Measurements from ENCODE around the gene CASKIN2. TPM values are rescaled to one million over a fixed set of nuclear protein-coding genes. Genes with fewer than 3 reads are reported as not detected.

Gene CASKIN2
- total RNA-seq (2014; rRNA removed; shearing (Covaris generic)): 8.4 and 10.8 TPM in 2 replicates

GRCh38 chr17:75515496-75516254 lies at the start of gene CASKIN2:
Gene CASKIN2, minus strand, starts transcription at chr17:75515537. Its CDS starts 1,733 bp downstream, at chr17:75513804.
- peak; percentile 82 for DNase-seq (ENCODE audit: low spot score)

DNA sequence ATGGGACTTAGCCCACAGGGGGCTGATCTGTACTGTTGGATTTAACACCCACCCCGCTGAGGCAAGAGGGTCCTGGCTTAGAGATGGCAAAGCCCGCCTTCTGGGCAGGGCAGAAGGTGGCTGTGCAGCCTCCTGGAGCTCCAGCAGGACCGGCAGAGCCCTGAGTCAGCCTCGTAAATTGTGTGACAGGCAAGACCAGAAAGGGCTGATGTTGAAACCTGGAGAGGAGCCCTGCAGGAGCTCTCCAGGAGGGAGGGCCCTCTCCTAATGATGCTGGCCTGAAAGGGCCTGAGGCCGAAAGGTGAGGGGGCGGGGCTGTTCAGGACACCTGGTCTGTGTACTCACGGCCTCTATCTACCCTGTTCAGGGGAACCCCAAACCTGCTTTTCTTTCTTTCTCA lies 49.7 kb upstream of the CASKIN2 start:
- peak; percentile 79 for DNase-seq (ENCODE audit: low spot score)

GRCh38 chr17:75564195-75564594 lies 48.9 kb upstream of the CASKIN2 start:
- no peak for DNase-seq (ENCODE audit: low spot score)

- no peak for DNase-seq (ENCODE audit: low spot score)
Measured at GRCh38 chr17:75563063-75563758, 47.9 kb upstream of the CASKIN2 start.

GRCh38 chr17:75561927-75562603 lies 46.7 kb upstream of the CASKIN2 start:
- peak; percentile 64 for DNase-seq (ENCODE audit: low spot score)

DNA sequence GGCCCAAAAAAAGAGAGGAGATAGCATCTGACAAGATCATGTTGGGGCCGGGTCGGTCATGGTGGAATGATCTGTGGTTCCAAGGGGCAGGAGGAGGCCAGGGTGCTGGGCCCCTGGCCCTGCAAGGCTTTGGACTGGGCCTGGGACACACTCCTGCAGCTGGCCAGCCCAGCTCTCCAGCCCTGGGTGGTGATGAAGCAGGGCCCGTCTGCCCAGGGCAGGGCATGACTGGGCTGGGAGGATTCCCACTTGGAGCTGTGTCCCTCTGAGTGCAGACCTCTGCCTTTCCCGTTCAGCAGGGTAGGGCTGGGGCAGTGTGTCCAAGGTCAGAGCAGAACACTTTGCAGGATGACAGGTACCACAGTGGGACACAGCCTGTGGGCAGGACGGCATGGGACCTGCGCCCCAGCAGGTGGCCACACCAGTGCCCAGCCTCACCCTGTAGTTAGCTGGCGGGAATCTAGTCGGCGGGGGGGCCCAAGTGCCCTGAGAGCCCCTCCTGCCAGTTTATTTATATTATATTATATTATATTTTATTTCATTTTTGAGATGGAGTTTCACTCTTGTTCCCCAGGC lies 44.7 kb upstream of the CASKIN2 start:
- DNase-seq (ENCODE audit: low spot score): no peak

DNA sequence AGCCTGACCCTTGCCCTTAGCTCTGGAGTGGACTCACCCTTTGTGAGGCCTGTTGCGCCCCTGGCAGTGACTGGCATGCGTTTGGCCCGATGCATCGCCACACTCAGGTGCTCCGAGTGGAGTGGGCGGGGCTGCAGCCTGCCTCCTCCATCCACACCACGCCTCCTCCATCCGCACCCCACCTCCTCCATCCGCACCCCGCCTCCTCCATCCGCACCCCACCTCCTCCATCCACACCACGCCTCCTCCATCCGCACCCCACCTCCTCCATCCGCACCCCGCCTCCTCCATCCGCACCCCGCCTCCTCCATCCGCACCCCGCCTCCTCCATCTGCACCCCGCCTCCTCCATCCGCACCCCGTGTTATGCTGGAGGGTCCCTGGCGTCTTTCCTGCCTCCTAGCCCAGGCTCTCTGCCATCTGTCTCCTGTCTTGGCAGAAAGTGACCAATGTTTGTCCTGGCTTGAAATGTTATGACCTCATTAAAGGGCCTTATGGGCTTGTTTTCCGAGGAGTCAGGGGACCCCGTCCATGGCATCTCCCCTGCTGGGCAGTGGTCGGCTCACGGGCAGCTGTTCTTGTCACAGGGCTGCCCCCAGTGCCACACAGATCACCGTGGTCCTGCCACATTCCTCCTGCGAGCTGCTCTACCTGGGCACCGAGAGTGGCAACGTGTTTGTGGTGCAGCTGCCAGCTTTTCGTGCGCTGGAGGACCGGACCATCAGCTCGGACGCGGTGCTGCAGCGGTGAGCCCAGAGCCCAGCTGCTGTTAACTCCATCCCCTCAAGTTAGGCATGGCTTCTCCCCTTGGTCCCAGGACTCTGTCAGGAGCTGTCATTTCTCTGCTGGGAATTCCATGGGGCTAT lies 43.6 kb upstream of the CASKIN2 start:
- DNase-seq (ENCODE audit: low spot score): no peak

DNA sequence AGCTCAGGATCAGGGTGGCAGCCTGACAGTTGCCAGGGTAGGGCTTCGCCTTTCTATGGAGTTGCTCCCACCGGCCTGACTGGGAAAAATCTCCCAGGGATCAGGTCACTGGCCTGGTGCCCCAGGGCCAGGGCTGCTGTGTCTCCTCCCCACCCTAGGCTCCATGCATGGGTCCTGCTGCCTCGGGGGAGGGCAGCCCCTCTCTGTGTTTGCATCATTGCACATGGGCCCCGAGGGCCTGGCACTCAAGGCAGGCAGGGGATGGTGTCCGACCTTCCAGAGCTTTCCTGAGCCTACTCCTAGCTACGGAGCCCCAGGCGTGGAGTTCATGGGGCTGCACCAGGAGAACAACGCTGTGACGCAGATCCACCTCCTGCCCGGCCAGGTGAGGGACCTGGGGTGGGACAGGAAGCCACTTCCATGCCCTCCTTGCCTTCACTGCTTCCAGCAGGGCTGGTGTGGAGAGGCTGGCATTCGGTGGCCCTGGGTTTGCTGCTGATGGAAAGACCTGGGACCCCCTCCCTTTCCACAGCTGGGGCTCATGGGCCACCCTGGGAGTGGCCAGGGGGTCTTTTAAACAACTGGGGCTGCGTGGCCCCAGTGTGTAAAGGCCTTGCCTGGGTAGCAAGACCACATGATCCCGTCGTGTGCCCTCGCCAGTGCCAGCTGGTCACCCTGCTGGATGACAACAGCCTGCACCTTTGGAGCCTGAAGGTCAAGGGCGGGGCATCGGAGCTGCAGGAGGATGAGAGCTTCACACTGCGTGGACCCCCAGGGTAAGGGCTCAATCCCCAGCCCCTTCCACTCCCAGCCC lies 42.7 kb upstream of the CASKIN2 start:
- no peak for DNase-seq (ENCODE audit: low spot score)

- peak; percentile 73 for DNase-seq (ENCODE audit: low spot score)
Measured at GRCh38 chr17:75557075-75557851, 41.9 kb upstream of the CASKIN2 start.

DNA sequence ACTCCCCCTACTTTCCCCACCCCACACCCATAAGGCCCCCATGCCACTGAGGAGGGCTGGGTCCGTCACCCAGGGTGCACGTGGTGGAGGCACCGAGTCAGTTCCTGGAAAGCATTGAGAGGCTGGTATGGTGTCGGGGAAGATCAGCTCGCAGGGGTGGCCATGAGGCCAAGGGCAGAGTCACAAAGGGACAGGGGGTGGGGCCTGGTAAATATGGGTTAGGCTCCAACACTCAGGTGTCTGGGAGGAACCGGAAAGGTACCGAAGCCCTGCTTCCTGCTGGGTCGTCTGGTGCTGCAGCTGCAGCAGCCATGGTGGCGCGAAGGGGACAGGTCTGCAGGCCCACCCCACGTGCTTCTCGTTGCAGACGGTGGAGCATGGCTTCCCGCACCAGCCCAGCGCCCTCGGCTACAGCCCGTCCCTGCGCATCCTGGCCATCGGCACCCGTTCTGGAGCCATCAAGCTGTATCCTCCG lies 40.4 kb upstream of the CASKIN2 start:
- no peak for DNase-seq (ENCODE audit: low spot score)

DNA sequence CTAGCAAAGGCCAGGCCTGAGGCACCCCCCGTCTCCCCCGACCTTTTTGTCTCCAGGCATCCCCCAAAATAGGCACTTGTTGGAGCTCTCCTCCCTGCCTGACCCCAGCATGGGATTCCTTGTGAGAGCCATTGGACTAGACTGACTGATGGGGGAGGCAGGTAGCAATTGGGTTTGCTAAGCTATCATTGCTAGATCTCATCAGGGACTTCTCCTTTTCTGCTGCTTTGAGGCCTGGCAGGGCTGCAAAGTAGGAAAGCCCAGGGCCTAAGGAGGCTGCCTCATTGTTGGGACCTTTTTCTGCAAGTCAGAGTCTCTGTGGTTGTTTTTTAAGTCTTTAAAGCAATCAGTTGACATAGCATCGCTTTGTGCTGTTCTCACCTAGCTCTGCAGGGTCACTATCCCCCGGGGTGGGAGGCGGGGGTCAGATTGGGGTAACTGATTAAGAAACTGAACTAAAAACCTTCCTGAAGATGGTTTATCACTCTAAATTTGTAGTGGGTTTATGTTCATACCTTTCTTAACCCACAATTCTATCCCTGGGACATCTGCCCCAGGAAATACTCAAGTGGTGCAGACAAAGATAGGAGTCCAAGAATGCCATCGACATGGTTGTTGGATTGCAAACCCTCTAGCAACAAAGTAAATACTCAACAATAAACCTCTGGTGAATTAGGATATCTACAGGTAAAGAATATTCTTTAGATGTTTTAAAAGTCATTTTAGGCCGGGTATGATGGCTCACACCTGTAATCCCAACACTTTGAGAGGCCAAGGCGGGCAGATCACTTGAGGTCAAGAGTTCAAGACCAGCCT lies 38.2 kb upstream of the CASKIN2 start:
- DNase-seq (ENCODE audit: low spot score): no peak

DNA sequence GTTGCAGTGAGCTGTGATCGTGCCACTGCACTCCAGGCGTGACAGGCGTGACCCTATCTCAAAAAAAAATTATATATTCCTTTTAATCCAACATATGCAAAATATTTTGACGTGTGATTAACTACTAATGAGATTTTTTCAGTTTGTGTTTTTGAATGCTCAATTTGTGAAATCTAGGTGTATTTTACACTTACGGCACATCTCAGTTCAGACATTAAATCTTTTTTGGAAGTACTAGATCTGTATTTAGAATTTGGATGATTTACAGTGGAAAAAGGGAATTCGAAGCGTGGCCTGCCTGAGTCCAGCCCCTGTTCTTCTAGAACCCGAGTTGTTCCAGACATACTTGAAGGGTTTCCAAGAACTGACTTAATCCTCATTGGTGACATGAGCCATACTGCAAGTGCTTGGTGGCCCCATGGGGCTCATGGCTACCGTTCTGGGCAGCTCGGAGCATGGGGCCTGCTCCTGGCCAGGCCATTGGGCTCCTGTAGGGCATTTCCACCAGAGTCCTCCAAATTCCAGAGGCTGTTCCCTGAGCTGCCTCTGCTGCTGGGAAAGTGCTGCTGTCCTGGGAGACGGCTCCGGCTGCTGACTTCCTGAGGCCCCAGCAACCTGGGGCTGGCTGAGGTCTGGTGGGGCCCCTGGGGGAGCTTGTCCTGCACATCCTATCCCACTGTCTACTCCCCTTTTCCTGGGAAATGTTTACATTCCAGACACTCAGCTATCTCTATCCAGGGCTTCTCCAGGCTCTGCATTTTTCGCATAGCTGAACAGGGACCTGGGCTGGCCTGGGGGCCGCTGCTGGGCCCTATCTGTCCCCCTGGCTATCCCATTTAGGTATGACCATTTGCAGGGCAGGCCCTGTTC lies 37.3 kb upstream of the CASKIN2 start:
- peak; percentile 19 for DNase-seq (ENCODE audit: low spot score)

GRCh38 chr17:75551266-75551665 lies 35.9 kb upstream of the CASKIN2 start:
- DNase-seq (ENCODE audit: low spot score): peak; percentile 17

- no peak for DNase-seq (ENCODE audit: low spot score)
Measured at GRCh38 chr17:75550139-75550465, 34.8 kb upstream of the CASKIN2 start.

DNA sequence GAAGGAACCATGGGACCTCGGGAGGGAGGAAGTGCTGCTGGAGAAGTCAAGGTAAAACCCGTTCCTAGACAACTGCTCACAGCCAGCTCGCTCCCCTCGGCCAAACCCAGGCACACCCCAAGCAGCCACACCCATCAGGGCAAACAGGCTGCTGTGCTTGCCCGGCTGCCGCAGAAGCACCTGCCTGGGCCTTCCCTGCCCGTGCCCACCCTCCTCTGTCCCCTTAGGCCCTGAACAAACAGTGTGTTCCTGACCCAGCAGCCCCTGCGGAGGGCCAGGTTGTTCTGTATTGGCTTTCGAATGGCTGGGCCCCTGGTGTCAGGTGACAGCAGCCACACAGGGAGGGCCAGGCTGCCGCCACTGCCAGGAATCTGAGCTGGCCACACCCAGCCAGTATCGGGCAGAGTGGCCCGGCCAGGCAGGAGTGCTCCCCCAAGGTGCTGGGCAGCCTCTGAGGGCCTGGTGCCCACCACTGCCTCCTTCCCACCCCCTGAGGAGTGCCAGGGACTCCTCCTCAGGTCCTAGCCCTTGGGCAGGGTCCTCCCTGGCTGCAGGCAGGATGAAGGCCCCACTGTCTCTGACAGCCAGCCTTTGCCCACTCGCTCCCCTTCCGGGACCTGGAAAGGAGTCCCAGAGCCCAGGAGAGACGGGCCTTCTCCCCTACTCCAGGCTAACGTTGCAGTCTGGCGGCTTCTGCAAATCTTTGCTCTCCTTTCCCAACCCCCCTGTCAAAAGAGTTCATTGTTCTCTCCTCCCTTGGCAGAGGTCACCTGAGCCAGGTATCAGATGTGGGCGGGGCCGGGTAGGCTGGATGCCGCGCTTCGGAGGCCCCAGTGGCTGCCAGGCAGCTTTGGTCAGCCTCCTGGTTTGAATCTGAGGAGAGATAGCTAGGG lies 34.2 kb upstream of the CASKIN2 start:
- DNase-seq (ENCODE audit: low spot score): no peak

DNA sequence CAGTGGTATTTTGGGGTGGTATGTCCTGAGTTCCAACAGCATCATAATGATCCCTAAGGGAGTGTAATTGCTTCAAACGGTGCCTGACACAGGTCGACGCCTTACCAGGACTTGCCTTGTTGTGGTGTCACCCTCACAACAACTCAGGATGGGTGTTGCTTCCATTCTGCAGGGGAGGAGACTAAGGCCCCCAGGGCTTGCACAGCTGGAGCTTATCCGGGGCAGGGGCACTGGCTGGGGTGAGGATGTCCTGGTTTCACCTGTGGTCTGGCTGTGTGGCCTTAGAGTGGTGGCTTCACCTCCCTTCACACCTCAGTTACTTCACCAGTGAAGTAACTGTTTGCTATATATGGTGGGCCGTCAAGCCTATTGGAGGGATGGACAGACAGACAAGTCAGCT lies 33.5 kb upstream of the CASKIN2 start:
- DNase-seq (ENCODE audit: low spot score): no peak

DNA sequence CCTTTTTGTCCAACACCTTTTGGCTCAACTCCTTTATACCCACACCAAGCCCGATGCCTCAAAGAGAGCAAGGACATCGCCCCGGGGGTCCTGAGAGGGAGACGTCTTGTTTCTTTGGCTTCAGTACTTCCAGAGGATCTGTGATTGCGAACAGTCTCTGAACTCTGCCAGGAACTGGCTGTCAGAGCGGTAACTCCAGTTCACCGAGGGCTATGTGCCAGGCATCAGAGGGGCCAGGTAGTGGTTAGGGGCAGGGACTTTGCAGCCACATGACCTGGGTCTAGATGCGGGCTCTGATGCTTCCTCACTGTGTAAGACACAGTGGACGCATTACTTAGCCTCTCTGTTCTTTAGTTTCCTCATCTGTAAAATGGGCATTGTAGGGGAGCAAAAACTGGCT lies 31.8 kb upstream of the CASKIN2 start:
- DNase-seq (ENCODE audit: low spot score): no peak
